ENCODE results near the gene PLA2G5. TPM values are rescaled to one million over a fixed set of nuclear protein-coding genes. Genes with fewer than 3 reads are reported as not detected.

Gene PLA2G5
- total and polyA plus RNA-seq, 2 experiments from 2014 or later = not detected

DNA sequence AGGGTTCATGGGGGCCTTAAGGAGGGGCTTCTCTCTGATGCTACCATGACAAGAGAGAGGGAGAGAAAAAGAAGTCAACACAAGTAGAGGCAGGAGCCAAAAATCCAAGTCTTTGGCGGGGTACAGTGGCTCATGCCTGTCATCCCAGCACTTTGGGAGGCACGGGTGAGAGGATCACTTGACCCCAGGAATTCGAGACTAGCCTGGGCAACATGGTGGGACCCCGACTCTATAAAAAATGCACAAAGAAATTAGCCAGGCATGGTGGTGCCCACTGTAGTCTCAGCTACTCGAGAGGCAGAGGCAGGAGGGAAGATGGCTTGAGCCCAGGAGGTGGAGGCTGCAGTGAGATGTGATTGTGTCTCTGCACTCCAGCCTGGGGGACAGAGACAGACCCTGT lies 8.7 kb downstream of the PLA2G5 start:
- TF ChIP-seq, protein P1, sequence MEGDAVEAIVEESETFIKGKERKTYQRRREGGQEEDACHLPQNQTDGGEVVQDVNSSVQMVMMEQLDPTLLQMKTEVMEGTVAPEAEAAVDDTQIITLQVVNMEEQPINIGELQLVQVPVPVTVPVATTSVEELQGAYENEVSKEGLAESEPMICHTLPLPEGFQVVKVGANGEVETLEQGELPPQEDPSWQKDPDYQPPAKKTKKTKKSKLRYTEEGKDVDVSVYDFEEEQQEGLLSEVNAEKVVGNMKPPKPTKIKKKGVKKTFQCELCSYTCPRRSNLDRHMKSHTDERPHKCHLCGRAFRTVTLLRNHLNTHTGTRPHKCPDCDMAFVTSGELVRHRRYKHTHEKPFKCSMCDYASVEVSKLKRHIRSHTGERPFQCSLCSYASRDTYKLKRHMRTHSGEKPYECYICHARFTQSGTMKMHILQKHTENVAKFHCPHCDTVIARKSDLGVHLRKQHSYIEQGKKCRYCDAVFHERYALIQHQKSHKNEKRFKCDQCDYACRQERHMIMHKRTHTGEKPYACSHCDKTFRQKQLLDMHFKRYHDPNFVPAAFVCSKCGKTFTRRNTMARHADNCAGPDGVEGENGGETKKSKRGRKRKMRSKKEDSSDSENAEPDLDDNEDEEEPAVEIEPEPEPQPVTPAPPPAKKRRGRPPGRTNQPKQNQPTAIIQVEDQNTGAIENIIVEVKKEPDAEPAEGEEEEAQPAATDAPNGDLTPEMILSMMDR (IDR thresholded peaks at IDR 0.05; ENCODE audit: low read depth, low read length) = no peak
- H3K9me3 ChIP-seq (ENCODE audit: low read depth) = no peaks in the 10 kb centered on the region
- no peaks in the 10 kb centered on the region for H3K27me3 ChIP-seq
- no peak overlapping the region for H3K27ac ChIP-seq
- DNase-seq (ENCODE audit: low read depth in 1 of 2, low spot score in 1 of 2) = no peak
- H3K4me3 ChIP-seq = no peak overlapping the region
- H3K36me3 ChIP-seq = no peaks in the 10 kb centered on the region
- no peaks in the 10 kb centered on the region for H3K4me1 ChIP-seq (ENCODE audit: low read depth)

DNA sequence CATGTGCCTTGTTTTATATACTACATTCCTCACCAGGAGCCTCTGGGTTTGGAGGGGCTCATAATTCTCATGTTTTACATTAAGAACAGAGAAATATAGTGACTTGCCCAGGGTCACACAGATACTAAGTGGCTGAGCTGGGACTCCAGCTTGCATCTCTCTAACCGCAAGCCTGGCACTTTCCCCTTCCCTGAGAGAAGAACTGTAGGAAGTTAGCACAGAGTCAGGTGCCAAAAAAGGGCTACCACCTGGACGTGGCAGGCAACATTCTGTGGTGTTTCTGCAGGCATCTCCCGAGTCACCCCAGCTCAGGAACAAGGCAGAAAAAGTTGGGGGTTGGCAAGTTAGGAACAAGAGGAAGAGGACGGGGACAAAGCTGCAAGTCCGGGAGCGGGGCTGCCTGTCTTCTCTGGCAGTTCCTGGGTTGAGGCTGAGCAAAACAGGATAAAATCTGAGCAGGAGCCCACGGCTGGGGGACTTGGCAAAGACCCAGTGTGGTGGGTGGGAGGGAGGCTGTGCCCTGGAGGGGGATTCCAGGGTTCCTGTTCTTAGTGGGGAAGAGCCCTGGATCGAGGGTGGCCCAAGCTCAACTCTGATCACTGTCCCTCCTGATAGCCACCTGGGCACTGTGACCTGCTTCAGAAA lies 9.8 kb downstream of the PLA2G5 start:
- H3K36me3 ChIP-seq = no peaks in the 10 kb centered on the region
- TF ChIP-seq, protein P1 (IDR thresholded peaks at IDR 0.05; ENCODE audit: low read depth, low read length) = no peak
- no peak overlapping the region for H3K27ac ChIP-seq
- DNase-seq (ENCODE audit: low read depth in 1 of 2, low spot score in 1 of 2) = no peak
- no peaks in the 10 kb centered on the region for H3K27me3 ChIP-seq
- H3K4me1 ChIP-seq (ENCODE audit: low read depth) = no peaks in the 10 kb centered on the region
- no peaks in the 10 kb centered on the region for H3K9me3 ChIP-seq (ENCODE audit: low read depth)
- H3K4me3 ChIP-seq = no peak overlapping the region

DNA sequence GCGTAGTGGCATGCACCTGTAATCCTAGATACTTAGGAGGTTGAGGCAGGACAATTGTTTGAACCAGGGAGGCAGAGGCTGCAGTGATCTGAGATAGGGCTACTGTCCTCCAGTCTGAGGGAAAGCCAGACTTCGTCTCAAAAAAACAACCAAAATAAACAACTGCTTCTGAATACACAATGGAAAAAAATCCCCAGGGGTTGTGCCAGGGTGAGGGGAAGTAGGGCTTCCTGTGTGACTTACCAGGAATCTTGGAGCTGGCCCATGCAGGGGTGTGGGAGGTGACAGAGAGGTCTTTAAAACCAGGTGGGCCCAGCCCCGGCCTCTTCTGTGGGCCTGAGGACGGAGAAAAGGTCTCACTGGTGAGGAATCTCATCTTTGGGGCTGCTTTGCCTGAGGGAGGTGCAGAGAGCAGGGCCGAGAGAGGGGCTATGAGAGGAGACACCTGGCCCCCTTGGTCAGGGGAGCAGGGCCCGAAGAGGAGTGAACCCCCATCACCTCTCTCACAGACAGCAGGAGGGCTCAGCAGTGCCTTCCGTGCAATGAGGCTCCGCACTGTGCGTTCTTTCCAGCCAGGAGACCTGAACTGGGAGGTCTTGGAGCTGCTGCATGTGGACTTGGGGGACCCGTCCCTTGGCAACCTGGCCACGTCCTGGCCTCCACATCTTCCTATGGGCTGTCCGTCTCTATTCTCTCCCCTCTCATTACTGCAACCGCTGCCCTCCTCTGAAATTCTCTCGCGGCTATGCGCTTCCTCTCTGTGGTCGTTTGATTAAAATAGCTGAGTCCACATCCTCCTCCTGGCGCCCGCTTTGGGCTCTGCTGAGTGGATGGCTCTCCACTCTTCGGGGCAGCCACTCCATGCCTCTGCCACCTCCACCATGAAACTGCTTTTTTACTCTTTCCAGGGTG lies 10.7 kb downstream of the PLA2G5 start:
- H3K36me3 ChIP-seq = no peaks in the 10 kb centered on the region
- no peak overlapping the region for H3K27ac ChIP-seq
- H3K4me3 ChIP-seq = no peak overlapping the region
- no peaks in the 10 kb centered on the region for H3K27me3 ChIP-seq
- no peak for DNase-seq (ENCODE audit: low read depth in 1 of 2, low spot score in 1 of 2)
- TF ChIP-seq, protein P1 (IDR thresholded peaks at IDR 0.05; ENCODE audit: low read depth, low read length) = no peak
- H3K9me3 ChIP-seq (ENCODE audit: low read depth) = no peaks in the 10 kb centered on the region
- no peaks in the 10 kb centered on the region for H3K4me1 ChIP-seq (ENCODE audit: low read depth)

DNA sequence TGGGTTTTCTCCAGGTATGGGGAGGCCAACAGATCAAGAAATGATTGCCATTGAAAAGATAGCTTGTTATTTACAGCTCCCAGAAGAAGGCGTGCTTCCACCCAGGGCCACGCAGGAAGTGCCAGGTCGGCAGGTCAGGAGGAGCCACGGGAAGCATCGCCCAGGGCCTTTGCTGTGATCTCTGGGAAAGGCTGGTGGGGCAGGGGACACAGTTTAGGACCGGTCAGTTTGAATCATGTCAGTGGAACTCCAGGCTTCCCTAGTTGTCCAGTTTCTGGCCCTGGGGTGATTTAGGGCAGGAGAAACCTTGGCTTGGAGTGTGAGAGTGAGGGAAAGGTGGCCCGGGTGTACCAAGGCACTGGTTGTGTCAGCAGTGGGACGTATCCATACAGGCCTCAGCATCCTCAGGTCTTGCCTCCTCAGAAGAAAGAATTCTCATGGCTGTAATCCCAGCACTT lies 11.4 kb downstream of the PLA2G5 start:
- Histone ChIP-seq H3K4me1 (ENCODE audit: low read depth) (no peaks in the 10 kb centered on the region), H3K4me3 (no peak overlapping the region), H3K36me3 (no peaks in the 10 kb centered on the region), H3K9me3 (ENCODE audit: low read depth) (no peaks in the 10 kb centered on the region), H3K27ac (no peak overlapping the region), H3K27me3 (no peaks in the 10 kb centered on the region)
- no peak for DNase-seq (ENCODE audit: low read depth in 1 of 2, low spot score in 1 of 2)
- TF ChIP-seq, protein P1 (IDR thresholded peaks at IDR 0.05; ENCODE audit: low read depth, low read length) = no peak

DNA sequence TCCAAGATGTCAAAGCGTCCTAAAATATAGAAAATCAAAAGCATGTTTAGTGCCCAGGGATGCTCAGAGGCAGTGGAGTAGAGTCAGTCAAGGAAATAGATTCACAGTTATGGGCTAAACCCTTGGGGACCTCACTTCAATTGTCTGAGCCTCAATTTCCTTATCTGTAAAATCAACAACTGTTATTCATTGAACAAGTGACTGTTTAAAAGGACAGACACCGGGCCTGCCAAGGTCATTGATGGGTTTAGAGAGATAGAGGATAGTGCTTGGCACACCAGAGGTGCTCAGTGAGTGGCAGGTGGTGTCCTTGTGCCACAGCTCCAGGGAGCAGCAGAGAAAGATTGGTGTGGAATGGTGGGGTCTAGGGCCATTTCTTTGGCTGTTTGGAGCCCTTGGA lies 12.8 kb downstream of the PLA2G5 start:
- Histone ChIP-seq H3K4me1 (ENCODE audit: low read depth) (no peaks in the 10 kb centered on the region), H3K36me3 (no peaks in the 10 kb centered on the region), H3K27ac (no peak overlapping the region), H3K27me3 (no peaks in the 10 kb centered on the region), H3K4me3 (no peak overlapping the region), H3K9me3 (ENCODE audit: low read depth) (no peaks in the 10 kb centered on the region)
- TF ChIP-seq, protein P1 (IDR thresholded peaks at IDR 0.05; ENCODE audit: low read depth, low read length) = no peak
- no peak for DNase-seq (ENCODE audit: low read depth in 1 of 2, low spot score in 1 of 2)

Measured in cardiac muscle cell (in vitro differentiated cells and primary cell).